Activated T-helper 1 cell treated with anti-CD3 and anti-CD28 coated beads, Interleukin-2, amount 50 U/mL, for 16 hours (primary cell): ENCODE data around the gene RBKS.
"Not testable (repeated sequence)": the region's sequence is repeated elsewhere in the genome, so short reads cannot be mapped to it uniquely, and the experiment has no call there.

Experiments
- DNase-seq, 2 donors: peaks; one replicate each; pipeline ENCODE4 v3.0.0-alpha.2; 2020; ENCODE audit warnings: low read depth in 1 of 2, low spot score in 1 of 2

The RBKS gene

DNA sequence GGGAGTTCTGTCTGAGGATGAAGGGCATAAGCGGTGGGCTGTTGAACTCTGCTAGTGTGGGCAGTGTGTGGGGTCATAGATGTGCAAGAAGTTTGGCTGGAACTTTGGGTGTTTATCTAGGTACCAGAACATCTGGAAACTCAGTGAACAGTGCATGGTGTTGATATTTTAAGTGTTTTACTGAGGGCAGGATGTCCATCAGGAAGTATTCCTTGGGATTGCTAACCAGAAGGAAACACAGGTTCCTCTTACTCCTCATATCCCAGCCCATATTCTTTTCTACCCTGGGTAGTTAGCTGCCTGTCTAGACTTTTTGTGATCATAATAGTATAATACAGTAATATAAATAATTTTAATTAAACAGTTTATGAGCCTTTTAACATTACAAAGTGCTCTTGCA is 15.9 kb upstream of the RBKS start:
- DNase-seq: no peak

- DNase-seq: no peak
These were observed 14.1 kb upstream of the RBKS start for GRCh38 chr2:27904405-27904665.

DNA sequence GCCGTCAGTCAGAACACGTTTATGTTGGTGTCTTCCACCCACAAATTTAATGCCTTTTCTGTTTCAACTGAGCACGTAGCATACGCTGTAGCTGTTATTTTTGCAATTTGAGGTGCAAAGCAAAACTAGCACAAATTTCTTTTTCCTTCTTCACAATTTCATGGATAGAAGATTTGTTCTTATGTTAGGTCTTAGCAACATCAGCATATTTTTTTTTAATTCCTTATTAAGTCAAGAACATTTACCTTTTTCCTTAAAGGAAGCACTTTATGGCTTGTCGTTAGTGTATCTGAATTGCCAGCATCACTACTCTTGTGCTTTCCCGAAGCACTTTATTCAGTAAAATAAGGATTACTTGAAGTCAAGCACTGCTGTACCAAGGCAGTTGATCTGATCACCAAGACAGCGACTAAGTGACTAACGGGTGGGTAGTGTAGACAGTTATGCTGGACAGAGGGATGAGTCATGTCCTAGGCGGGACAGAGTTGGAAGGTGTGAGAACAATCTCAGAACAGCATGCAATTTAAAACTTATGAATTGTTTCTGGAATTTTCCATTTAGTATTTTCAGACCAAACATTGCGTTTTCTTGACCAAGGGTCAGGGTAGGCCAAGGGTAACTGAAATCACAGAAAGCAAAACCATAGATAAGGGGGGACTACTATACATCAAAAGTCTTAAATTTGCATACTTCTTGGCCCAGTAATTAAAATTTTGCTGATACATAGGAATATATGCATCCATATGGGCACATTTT is 13.6 kb upstream of the RBKS start:
- DNase-seq: no peak

DNA sequence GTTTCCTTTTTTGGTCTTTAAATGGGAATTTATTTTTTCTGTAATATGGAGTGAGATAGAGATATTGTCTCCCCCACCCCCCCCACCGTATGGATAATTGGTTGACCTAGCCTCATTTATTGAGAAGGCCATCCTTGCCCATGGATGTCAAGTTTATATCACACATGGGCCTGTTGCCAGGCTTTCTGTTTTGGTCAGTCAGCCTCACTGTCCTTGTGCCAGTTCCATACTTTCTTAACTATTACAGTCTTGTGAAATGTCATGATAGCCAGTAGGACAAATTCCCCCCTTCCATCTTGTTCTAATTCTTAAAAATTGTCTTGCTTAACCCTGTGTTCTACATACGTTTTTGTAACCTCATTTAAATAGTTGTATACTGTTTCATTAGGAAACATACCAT is 12.8 kb upstream of the RBKS start:
- no peak for DNase-seq

- no peak for DNase-seq
These were observed 11.9 kb upstream of the RBKS start for GRCh38 chr2:27902098-27902497.

GRCh38 chr2:27901234-27901633 is 11.0 kb upstream of the RBKS start:
- no peak for DNase-seq

- DNase-seq: no peak
These were observed 7.5 kb upstream of the RBKS start for GRCh38 chr2:27897717-27898116.

DNA sequence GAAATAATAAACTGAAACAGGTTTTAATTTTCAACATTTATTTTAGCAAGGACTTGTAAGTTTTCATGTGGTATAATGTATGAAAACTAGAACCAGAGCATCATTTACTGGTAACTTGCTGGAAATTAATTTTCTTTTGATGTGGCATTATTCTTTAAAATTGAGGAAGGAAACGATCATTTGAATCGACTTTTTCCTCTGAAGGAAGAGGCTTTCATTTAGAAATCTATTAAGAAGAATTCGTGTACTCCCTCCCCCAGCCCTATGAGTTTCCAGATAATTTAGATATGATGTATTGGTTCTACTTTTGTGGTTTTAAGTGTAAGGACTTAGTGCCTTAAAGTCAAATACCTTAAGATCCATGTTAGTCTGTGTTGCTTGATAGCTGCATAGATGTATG is 2.8 kb upstream of the RBKS start:
- no peak for DNase-seq

DNA sequence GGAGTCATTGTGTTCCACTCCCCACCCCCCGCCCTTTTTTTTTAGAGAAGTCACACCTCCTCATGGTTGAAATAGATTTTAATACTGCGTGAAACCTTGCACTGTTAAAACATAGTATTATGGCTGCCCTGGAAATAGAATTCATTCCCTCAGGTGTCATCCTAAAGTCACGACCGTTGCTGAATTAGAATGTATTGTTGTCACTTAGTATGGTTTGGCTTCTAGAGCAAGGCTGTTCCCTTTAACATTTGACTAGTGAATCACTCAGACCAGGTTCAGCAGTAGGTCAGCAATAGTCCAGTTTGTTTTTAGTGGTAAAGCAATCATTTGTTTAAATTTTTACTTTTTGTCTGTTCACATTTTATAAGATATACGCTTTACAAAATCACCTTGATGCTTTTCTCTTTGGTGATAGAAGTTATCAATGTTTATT is 1.5 kb upstream of the RBKS start:
- no peak for DNase-seq

DNA sequence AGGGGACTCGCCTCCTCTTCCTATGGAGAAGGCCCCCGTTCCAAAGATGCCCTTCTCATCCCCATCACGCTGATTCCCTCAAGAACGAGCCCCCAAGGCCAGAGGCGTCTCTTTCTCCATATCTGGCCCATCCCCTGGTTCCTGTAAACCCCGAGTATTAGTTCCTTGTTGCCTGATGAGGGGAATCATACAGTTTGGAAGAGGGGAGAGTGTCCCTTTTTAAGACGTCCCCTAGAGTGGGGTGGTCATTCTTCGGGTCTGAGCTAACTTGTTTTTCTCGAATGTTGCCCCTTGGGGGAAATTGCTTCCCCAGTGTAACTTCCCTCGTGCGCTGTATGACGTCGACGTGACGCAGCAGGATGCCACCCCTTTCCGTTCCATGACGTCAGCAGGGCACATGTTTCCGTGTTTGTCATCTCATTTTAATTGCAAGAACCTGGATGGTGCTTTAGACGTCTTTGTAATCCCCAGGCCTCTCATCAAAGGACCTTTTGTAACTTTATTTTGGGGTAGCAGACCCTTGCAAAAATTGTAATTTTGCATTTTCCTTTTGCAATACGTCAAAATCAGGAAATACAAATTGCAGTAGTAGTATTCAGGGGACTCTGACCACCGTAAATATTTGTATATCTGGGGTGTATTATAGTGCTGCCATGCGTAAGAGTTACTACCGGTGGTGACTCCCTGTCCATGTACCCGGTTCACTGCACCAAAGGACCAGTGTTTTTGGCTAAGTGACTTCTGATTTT is 911 bp upstream of the RBKS start:
- peak; percentile 57 to 73 for DNase-seq

DNA sequence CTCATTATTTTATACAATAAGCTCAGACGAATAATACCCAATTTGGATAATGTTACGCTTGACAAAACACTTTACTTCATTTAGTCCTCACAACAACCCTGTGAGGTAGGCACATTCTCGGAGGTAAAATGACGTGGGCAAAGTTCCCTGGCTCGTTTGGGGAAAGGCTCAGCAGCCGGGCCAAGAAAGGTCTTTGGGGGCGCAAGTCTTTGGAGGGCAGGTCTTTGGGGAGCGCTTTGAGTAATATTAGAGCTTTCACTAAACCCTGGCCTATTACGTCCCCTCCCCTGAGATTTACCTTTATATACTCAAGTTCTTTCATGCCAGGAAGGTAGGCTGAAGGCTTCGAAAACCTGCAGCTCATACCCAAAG is 427 bp downstream of the RBKS start:
- no peak for DNase-seq

GRCh38 chr2:27888790-27889189 is 1.4 kb downstream of the RBKS start:
- no peak for DNase-seq

GRCh38 chr2:27887830-27888229 is 2.4 kb downstream of the RBKS start:
- no peak for DNase-seq

GRCh38 chr2:27887111-27887510 is 3.1 kb downstream of the RBKS start:
- no peak for DNase-seq

DNA sequence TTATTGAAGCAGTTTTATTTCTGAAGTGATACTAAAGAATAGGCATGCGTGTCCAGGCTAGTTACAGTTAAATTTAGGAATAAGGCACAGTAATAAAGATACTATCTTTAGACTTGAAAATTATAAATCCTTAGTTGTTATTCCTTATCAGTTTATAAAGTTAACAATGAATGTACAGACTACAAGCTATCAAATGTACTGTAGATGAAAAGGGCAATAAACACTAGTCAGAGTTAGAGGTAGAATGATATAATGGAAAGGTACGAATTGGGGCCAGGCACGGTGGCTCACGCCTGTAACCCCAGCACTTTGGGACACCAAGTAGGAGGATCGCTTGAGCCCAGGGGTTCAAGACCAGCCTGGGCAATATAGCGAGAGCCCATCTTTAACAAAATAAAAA is 3.9 kb downstream of the RBKS start:
- no peak for DNase-seq

DNA sequence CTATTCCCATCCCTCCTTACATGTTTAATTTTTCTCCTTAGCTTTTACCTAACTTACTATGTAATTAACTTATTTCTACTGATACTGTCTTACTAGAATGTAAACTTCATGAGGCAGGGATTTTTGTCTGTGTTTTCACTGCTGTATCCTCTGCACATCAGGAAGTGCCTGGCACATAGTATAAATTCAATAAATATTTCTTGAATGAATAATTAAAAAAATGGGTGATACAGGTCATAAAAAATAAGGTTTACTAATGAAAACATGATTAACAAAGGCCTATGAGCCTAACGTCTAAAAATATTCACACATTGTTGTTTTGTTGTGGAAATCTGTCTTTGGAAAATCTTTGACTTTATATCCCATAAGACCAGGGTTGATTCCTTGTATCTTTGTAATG is 4.5 kb downstream of the RBKS start:
- no peak for DNase-seq

GRCh38 chr2:27885234-27885633 is 5.0 kb downstream of the RBKS start:
- DNase-seq: no peak

DNA sequence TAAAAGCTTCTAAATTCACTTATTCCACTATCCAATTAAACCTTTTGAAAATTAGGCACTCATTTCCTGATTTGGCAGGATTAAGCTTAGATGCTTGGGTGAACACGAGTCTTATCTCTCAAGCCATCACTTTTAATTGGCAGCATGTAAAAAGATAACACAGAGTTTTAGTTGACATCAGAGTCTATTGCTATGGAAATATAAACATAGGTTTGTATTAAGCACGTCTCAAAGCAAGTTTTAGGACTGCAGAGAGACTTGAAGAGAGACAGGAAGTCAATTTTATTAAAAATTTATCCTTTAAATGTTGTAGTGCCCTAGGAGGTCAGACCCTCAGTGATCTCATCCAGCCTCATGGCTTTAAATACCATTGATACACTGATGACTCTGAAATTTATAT is 5.6 kb downstream of the RBKS start:
- DNase-seq: no peak

DNA sequence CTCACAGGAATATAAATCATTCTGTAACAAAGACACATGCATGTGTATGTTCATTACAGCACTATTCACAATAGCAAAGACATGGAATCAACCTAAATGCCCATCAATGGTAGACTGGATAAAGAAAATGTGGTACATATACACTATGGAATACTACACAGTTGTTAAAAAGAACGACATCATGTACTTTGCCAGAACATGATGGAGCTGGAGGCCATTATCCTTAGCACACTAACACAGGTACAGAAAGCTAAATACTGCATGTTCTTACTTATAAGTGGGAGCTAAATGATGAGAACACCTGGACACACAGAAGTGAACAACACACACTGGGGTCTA is 7.6 kb downstream of the RBKS start:
- not testable (repeated sequence) for DNase-seq

DNA sequence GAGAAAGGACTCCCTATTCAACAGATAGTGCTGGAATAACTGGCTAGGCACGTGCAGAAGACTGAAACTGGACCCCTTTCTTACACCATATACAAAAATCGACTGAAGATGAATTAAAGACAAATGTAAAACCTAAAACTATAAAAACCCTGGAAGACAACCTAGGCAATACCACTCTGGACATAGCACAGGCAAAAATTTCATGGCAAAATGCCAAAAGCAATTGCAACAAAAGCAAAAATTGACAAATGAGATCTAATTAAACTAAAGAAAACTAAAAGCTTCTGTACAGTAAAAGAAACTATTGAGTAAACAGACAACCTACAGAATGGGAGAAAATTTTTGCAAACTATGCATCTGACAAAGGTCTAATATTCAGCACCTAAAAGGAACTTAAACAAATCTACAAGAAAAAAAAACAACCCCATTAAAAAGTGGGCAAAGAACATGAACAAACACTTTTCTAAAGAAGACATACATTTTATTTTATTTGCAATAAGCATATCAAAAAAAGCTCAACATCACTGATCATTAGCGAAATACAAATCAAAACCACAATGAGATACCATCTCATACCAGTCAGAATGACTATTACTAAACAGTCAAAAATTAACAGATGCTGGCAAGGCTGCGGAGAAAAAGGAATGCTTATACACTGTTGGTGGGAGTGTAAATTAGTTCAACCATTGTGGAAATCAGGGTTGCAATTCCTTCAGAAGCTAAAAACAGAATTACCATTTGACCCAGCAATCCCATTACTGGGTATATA is 8.2 kb downstream of the RBKS start:
- not testable (repeated sequence) for DNase-seq

DNA sequence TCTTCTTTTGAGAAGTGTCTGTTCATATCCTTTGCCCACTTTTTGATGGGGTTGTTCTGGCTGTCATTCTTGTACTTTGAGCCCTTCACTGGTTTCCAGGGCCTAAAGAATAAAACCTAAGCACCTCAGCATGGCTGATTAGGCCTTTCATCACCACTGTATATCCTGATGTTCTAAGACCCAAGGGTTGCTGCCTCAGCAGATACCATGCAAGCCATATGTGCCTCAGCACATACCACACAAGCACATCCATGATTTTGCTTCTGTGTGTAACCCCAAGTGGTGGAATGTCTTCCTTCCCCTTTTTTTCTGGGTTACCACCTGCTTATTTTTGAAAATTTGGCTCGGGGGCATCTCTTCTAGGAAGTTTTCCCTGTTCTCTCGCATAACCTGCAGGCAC is 11.4 kb downstream of the RBKS start:
- no peak for DNase-seq

DNA sequence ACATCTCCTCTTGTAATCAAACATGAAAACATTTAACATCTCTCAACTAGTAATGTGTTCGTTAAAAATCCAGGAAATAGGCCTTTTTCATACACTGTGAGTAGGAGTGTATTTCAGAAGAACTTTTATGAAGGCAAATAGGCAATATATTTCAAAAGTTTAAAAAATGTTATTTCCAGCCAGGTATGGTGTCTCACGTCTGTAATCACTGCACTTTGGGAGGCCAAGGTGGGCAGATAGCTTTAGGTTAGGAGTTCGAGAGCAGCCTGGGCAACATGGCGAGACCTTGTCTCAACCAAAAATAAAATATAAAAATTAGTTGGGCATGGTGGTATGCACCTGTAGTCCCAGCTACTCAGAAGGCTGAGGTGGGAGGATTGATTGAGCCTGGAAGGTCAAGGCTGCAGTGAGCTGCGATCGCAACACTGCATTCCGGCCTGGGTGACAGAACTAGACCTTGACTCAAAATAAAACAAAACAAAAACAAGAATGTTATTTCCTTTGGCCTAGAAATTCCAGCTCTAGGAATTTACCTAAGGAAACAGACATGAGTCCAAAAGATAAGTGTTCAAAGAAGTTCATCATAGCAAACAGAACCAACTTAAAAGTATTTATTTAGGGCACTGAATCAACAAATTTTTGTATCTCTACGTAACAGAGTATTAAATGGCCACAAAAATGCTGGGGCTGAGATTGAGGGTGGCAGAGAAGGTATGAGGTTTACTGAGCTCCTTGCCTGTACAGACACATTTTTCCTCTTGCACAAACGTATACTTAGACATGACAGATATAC is 14.9 kb downstream of the RBKS start:
- no peak for DNase-seq
